Natural killer cell treated with Interleukin-12 subunit alpha and Interleukin-12 subunit beta and Interleukin-15 and Interleukin-18, amount 100 ng/mL, for 72 hours (primary cell): ENCODE data around the gene RGS9. TPM values are rescaled to one million over a fixed set of nuclear protein-coding genes. Genes with fewer than 3 reads are reported as not detected.

Experiments
- ATAC-seq, 2 donors: fragments of 150-1000 bp; cut with Tn5 transposase in 1 of 2; sonication (Bioruptor Pico), chemical (Tn5 transposase) in 1 of 2; 2 replicates each; pipeline ENCODE4 v1.10.0; 2021
- DNase-seq: peaks from one replicate; pipeline ENCODE4 v3.0.0; 2022; ENCODE audit warnings: low spot score
- H3K27ac Mint-ChIP-seq, 2 donors: 1 replicate in 1 of 2; 2 replicates in 1 of 2; pipeline ENCODE4 v1.8.0; 2022; ENCODE audit warnings: mixed read lengths in 2 of 2, mild to moderate bottlenecking in 1 of 2, moderate library complexity in 1 of 2
- H3K27me3 Mint-ChIP-seq, 2 donors: 1 replicate in 1 of 2; 2 replicates in 1 of 2; pipeline ENCODE4 v1.8.0; 2022; ENCODE audit warnings: mixed read lengths in 2 of 2
- H3K36me3 Mint-ChIP-seq: one replicate; pipeline ENCODE4 v1.8.0; 2022; ENCODE audit warnings: mixed read lengths
- H3K4me1 Mint-ChIP-seq, 2 donors: 1 replicate in 1 of 2; 2 replicates in 1 of 2; pipeline ENCODE4 v1.8.0; 2022; ENCODE audit warnings: low read depth in 2 of 2, mixed read lengths in 2 of 2, mild to moderate bottlenecking in 1 of 2
- H3K4me3 Mint-ChIP-seq: one replicate; pipeline ENCODE4 v1.8.0; 2022; ENCODE audit warnings: mixed read lengths
- H3K9me3 Mint-ChIP-seq: 2 replicates; pipeline ENCODE4 v1.8.0; 2022; ENCODE audit warnings: mixed read lengths
- total RNA-seq, 2 donors: library from RNA; stranded (reverse); gene quantifications; one replicate each; pipeline ENCODE4 v1.2.3, GENCODE V29; 2022

The RGS9 gene
- total RNA-seq, 2 donors from 2014 or later = 14.1 to 16.2 TPM

DNA sequence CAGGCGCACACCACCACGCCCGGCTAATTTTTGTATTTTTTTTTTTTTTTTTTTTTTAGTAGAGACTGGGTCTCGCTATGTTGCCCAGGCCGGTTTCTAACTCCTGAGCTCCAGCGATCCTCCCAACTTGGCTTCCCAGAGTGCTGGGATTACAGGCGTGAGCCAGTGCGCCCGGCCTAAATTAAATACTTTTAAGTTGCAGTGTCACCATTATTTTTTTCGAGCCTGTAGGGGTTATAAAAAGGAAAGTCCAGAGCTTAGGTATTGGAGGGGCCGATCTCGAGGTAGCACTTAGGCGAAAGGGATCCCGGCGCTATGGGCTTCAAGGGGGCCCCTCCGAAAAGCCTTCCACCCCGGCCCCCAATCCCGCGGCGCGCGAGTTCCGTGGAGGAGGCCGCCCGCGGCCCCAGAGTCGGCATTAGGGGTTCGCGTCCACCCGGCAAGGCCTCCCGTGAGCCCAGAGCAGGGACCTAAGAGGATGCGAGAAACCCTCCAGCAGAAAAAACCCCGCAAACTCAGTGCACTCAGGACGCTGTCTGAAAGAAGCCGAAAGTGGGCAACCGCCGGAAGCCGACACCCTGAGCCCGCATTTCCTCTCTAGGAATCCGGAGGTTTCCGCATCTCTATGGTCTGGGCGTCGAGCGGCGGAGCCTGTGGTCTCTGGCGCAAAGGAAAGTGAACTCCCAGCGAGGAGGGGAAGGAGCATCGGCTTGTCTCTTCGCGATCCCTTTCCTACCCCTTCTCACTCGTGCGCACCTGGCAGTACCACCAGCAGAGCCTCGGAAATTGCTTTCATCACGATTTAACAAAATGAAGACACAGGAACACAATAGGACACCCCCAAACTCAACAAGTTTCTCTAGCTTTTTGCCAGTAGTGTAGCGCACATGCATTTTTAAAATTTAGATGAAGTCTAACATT lies 14.1 kb upstream of the RGS9 start:
- DNase-seq (peak; percentile 94), ATAC-seq (peak; percentile 92 to 93)
- Mint-ChIP-seq H3K27me3 (peaks cover 3 to 8% of the 10 kb centered on the region in 2 donors), H3K27ac (peak overlapping the region; percentile 78 to 96), H3K36me3 (no peaks in the 10 kb centered on the region), H3K4me1 (peaks cover 20 to 25% of the 10 kb centered on the region in 2 donors), H3K9me3 (no peaks in the 10 kb centered on the region), H3K4me3 (peak overlapping the region; percentile 74)

GRCh38 chr17:65123757-65124675 lies 13.2 kb upstream of the RGS9 start:
- ATAC-seq (no peak), DNase-seq (no peak)
- peaks cover 3 to 8% of the 10 kb centered on the region in 2 donors for H3K27me3 Mint-ChIP-seq
- no peaks in the 10 kb centered on the region for H3K9me3 Mint-ChIP-seq
- peak overlapping the region; percentile 74 for H3K4me3 Mint-ChIP-seq
- H3K4me1 Mint-ChIP-seq = peaks cover 20 to 25% of the 10 kb centered on the region in 2 donors
- no peaks in the 10 kb centered on the region for H3K36me3 Mint-ChIP-seq
- peak overlapping the region; percentile 78 to 96 for H3K27ac Mint-ChIP-seq

- Mint-ChIP-seq H3K36me3 (no peaks in the 10 kb centered on the region), H3K4me3 (no peak overlapping the region), H3K27me3 (peaks cover 3 to 8% of the 10 kb centered on the region in 2 donors), H3K9me3 (no peaks in the 10 kb centered on the region), H3K27ac (no peak overlapping the region), H3K4me1 (peaks cover 8 to 13% of the 10 kb centered on the region in 2 donors)
- ATAC-seq = no peak
- DNase-seq = no peak
Measured at GRCh38 chr17:65130832-65131231, 6.3 kb upstream of the RGS9 start.

DNA sequence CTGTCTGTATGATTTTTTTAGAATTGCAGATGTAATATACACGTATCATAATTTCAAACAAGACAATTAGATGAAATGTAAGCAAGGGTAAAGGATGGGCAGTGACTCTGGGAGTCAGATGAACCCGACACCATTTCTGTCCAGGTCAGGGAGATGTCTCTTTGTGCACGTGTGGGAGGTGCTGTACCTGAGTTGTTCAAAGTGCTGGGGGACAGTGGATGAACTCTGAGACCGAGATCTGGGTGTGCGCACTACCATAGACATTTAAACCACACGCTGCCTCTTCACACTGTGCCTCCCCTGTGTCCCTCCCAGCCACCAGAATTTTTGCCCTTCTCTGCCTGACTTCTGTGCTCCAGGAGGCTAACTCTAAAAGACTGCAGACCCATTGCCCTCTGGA lies 5.9 kb upstream of the RGS9 start:
- no peak overlapping the region for H3K27ac Mint-ChIP-seq
- H3K4me3 Mint-ChIP-seq = no peak overlapping the region
- ATAC-seq (no peak), DNase-seq (no peak)
- no peaks in the 10 kb centered on the region for H3K36me3 Mint-ChIP-seq
- peaks cover 3 to 8% of the 10 kb centered on the region in 2 donors for H3K27me3 Mint-ChIP-seq
- H3K4me1 Mint-ChIP-seq = peaks cover 8 to 13% of the 10 kb centered on the region in 2 donors
- no peaks in the 10 kb centered on the region for H3K9me3 Mint-ChIP-seq

GRCh38 chr17:65131946-65132345 lies 5.2 kb upstream of the RGS9 start:
- H3K27me3 Mint-ChIP-seq = peaks cover 3 to 8% of the 10 kb centered on the region in 2 donors
- no peak overlapping the region for H3K27ac Mint-ChIP-seq
- H3K36me3 Mint-ChIP-seq = no peaks in the 10 kb centered on the region
- no peak for ATAC-seq
- no peak overlapping the region for H3K4me3 Mint-ChIP-seq
- H3K9me3 Mint-ChIP-seq = no peaks in the 10 kb centered on the region
- H3K4me1 Mint-ChIP-seq = peaks cover 14 to 18% of the 10 kb centered on the region in 2 donors
- no peak for DNase-seq

DNA sequence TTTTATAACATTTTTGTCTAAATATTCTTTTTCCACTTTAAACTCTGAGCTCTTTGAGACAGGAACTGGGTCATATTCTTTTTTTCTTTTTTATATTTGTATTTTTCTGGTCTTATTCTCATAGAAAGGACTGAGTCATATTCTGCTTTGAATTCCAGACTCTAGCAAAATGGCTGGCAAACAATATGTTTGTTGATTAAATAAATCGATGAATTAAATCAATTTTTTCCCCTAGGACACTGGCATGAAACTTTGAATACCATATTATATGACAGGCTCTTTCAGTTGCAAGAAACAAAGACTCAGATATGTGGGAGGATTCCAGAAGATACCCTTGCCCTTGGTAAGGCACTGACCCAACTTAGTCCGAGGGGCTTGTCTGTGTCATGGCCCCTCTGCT lies 3.1 kb upstream of the RGS9 start:
- Mint-ChIP-seq H3K4me1 (peaks cover 29 to 36% of the 10 kb centered on the region in 2 donors), H3K4me3 (no peak overlapping the region), H3K27me3 (no peaks in the 10 kb centered on the region), H3K9me3 (no peaks in the 10 kb centered on the region), H3K36me3 (no peaks in the 10 kb centered on the region), H3K27ac (peak overlapping the region in 1 of 2 donors; percentile 31)
- ATAC-seq = no peak
- no peak for DNase-seq

- no peaks in the 10 kb centered on the region for H3K9me3 Mint-ChIP-seq
- peaks cover 0 to 5% of the 10 kb centered on the region in 2 donors for H3K27me3 Mint-ChIP-seq
- peak overlapping the region; percentile 74 for H3K4me3 Mint-ChIP-seq
- peaks cover 42 to 51% of the 10 kb centered on the region in 2 donors for H3K4me1 Mint-ChIP-seq
- no peak for DNase-seq
- H3K36me3 Mint-ChIP-seq = no peaks in the 10 kb centered on the region
- no peak for ATAC-seq
- peak overlapping the region in 1 of 2 donors; percentile 90 for H3K27ac Mint-ChIP-seq
Measured at GRCh38 chr17:65139101-65139764, 2.1 kb downstream of the RGS9 start.

GRCh38 chr17:65142247-65142646 lies 5.1 kb downstream of the RGS9 start:
- peak in 1 of 2 donors; percentile 32 for ATAC-seq
- Mint-ChIP-seq H3K27ac (no peak overlapping the region), H3K4me3 (no peak overlapping the region)

GRCh38 chr17:65143889-65144604 lies 6.9 kb downstream of the RGS9 start:
- H3K9me3 Mint-ChIP-seq = no peaks in the 10 kb centered on the region
- DNase-seq = no peak
- H3K4me1 Mint-ChIP-seq = peaks cover 21 to 29% of the 10 kb centered on the region in 2 donors
- no peaks in the 10 kb centered on the region for H3K36me3 Mint-ChIP-seq
- no peak overlapping the region for H3K27ac Mint-ChIP-seq
- ATAC-seq = no peak
- H3K4me3 Mint-ChIP-seq = no peak overlapping the region
- peaks cover 0 to 5% of the 10 kb centered on the region in 2 donors for H3K27me3 Mint-ChIP-seq

More at GRCh38 chr17:65142247-65142646, 5.1 kb downstream of the RGS9 start:
- Mint-ChIP-seq H3K36me3 (no peaks in the 10 kb centered on the region), H3K27me3 (peaks cover 0 to 5% of the 10 kb centered on the region in 2 donors), H3K9me3 (no peaks in the 10 kb centered on the region), H3K4me1 (peaks cover 36 to 45% of the 10 kb centered on the region in 2 donors)
- no peak for DNase-seq

DNA sequence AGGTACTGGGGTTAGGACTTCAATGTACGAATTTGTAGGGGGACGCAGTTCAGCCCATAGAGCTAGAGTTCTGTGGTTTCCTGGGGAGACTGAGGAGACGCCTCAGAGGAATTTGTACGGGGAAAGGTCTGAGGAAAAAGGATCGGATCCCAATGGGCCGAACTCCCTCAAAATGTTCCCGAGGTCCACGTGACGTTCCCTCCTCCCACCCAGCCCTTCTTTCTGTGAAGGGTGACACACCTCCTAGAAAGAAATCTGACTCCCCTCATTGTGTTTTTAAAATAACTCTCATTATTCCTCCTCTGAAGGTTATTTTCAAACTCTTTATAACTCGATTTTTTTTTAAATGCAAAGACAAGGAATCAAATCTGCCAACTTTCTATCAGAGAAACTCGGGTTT lies 8.6 kb downstream of the RGS9 start:
- no peak for DNase-seq
- Mint-ChIP-seq H3K4me1 (peaks cover 8 to 16% of the 10 kb centered on the region in 2 donors), H3K9me3 (no peaks in the 10 kb centered on the region), H3K27me3 (no peaks in the 10 kb centered on the region), H3K36me3 (no peaks in the 10 kb centered on the region), H3K4me3 (no peak overlapping the region), H3K27ac (no peak overlapping the region)
- no peak for ATAC-seq

DNA sequence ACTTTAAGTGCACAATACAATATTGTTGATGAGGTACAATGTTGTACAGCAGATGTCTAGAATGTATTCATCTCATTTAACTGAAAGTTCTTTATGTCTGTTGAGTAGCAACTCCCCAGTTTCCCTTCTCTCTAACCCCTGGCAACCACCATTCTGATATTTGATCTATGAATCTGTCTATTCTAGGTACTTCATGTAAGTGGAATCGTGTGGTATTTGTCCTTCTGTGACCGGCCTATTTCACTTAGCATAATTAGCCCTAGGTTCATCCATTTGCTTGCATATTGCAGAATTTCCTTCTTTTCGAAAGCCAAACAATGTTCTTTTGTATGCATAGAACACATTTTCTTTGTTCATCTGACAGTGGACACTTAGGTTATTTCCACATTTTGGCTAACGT lies 10.8 kb downstream of the RGS9 start:
- Mint-ChIP-seq H3K36me3 (no peaks in the 10 kb centered on the region), H3K27me3 (no peaks in the 10 kb centered on the region), H3K4me1 (peaks cover 3 to 10% of the 10 kb centered on the region in 2 donors), H3K9me3 (no peaks in the 10 kb centered on the region), H3K27ac (peak overlapping the region in 1 of 2 donors; percentile 13), H3K4me3 (no peak overlapping the region)
- ATAC-seq = no peak
- DNase-seq = no peak

DNA sequence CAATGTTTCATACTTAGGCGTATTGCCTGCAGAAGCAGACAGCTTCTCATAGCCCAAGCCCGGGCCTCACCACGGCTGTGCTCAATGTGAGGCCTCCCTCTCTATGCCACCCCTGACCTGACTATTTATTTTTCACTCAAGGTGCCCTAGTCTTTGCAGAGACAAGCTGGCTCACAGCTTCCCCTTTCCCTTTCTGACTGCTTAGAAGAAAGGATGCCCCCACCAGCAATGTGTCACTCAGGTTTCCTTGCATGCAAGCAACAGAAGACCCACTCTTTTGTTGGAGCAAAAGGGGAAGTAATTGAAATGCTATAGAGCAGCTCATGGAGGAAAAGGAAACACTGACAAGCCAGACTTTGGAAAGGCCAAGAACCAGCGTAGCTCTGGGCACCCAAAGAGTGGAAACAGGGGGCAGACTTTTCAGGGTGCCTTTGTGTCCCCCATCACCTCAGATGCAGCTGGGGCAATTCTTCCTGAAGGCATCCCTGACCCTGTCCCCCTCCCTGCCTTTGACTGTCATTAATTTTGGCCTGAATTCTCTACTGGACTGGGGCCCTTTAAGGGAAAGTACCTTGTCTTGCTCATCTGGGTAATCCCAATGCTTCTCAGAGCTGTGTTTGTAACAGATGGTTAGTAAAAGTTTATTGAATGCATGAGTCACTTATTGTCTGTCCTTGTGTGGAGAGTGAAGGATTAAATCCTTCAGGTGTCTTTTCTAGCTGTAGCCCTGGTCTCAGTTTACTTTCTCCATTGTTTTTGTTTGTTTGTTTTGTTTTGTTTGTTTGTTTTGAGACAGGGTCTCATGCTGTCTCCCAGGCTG lies 17.8 kb downstream of the RGS9 start:
- ATAC-seq = peak; percentile 91
- peaks cover 16 to 34% of the 10 kb centered on the region in 2 donors for H3K4me1 Mint-ChIP-seq
- H3K36me3 Mint-ChIP-seq = peaks cover 7% of the 10 kb centered on the region
- H3K27ac Mint-ChIP-seq = peak overlapping the region; percentile 55 to 78
- DNase-seq = no peak
- H3K4me3 Mint-ChIP-seq = peak overlapping the region; percentile 54
- no peaks in the 10 kb centered on the region for H3K27me3 Mint-ChIP-seq
- H3K9me3 Mint-ChIP-seq = no peaks in the 10 kb centered on the region
